Tibial nerve (tissue), 4 donors: ENCODE results near the gene CD55. TPM values are rescaled to one million over a fixed set of nuclear protein-coding genes. Genes with fewer than 3 reads are reported as not detected.

Experiments
- DNase-seq, 2 donors: peaks; one replicate each; pipeline ENCODE4 v3.0.0-alpha.2; 2019; ENCODE audit warnings: low spot score in 2 of 2
- H3K27ac ChIP-seq, 4 donors: fragments of 200-600 bp; sonication (generic) in 3 of 4; one replicate each; pipeline ENCODE4 v1.5.1; 2017 to 2019; ENCODE audit warnings: mild to moderate bottlenecking in 1 of 4
- H3K27me3 ChIP-seq, 2 donors: fragments of 200-600 bp; sonication (generic) in 1 of 2; one replicate each; pipeline versions ENCODE4 v1.5.1 to v1.6.0; 2017 to 2019
- H3K36me3 ChIP-seq, 3 donors: fragments of 200-600 bp; sonication (generic); one replicate each; pipeline ENCODE4 v1.5.1; 2018 to 2019
- H3K4me1 ChIP-seq, 4 donors: fragments of 200-600 bp; sonication (generic) in 3 of 4; one replicate each; pipeline ENCODE4 v1.5.1; 2017 to 2019
- H3K4me3 ChIP-seq, 4 donors: fragments of 200-600 bp; sonication (generic) in 3 of 4; one replicate each; pipeline ENCODE4 v1.5.1; 2017 to 2019; ENCODE audit warnings: mild to moderate bottlenecking in 1 of 4, moderate library complexity in 1 of 4
- H3K9me3 ChIP-seq, 4 donors: fragments of 200-600 bp; sonication (generic) in 3 of 4; one replicate each; pipeline ENCODE4 v1.5.1; 2017 to 2019
- EP300 ChIP-seq, 2 donors: sonication (generic); formaldehyde crosslinking; IDR thresholded peaks; one replicate each; pipeline ENCODE4 v1.6.1; 2017; ENCODE audit warnings: antibody characterized with exemption in 2 of 2, mild to moderate bottlenecking in 1 of 2
- POLR2A ChIP-seq, 2 donors: fragments of 450-650 bp; IDR thresholded peaks; one replicate each; pipeline ENCODE4 v1.6.1; 2017; ENCODE audit warnings: antibody characterized with exemption in 2 of 2, mild to moderate bottlenecking in 2 of 2, moderate library complexity in 2 of 2
- WGBS, 2 donors: methylation state at CpG; one replicate each; pipeline ENCODE4 v1.1.5; 2018; 5-methylcytosine and 5-hydroxymethylcytosine counted together
- total RNA-seq, 4 donors: library from RNA; depleted of rRNA; stranded (reverse); fragments of >200 nt; gene quantifications; one replicate each; pipeline ENCODE4 v1.1.0, GENCODE V29; 2016
- TF ChIP-seq, protein P1 (sequence below), 5 experiments: fragments of 200-600 bp in 3 of 5; fragments of 450-650 bp in 2 of 5; sonication (generic) in 3 of 5; IDR thresholded peaks; one replicate each; pipeline ENCODE4 v1.5.1; 2016 to 2019; ENCODE audit warnings: antibody characterized with exemption in 5 of 5, mild to moderate bottlenecking in 3 of 5, moderate library complexity in 2 of 5

CD55 gene
- total RNA-seq, 4 donors from 2014 or later, result 60.8 to 94.2 (median 89.6) TPM

DNA sequence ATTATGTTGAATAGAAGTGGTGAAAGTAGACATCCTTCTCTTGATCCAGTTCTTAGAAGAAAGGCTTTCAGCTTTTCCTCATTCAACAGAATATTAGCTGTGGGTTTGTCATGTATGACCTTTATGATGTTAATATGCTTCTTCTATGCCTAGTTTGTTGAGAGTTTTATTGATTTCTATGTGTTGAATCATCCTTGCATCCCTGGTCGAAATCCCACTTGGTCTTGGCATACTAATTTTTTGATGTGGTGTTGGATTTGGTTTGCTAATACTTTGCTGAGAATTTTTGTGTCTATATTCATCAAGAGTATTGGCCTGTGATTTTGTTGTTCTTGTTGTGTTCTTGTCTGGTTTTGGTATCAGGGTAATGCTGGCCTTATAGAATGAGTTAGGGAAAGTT is 20.9 kb downstream of the CD55 start:
- no peak for TF ChIP-seq POLR2A (IDR thresholded peaks at IDR 0.05)
- no peak for TF ChIP-seq EP300 (IDR thresholded peaks at IDR 0.05)
- TF ChIP-seq, protein P1, sequence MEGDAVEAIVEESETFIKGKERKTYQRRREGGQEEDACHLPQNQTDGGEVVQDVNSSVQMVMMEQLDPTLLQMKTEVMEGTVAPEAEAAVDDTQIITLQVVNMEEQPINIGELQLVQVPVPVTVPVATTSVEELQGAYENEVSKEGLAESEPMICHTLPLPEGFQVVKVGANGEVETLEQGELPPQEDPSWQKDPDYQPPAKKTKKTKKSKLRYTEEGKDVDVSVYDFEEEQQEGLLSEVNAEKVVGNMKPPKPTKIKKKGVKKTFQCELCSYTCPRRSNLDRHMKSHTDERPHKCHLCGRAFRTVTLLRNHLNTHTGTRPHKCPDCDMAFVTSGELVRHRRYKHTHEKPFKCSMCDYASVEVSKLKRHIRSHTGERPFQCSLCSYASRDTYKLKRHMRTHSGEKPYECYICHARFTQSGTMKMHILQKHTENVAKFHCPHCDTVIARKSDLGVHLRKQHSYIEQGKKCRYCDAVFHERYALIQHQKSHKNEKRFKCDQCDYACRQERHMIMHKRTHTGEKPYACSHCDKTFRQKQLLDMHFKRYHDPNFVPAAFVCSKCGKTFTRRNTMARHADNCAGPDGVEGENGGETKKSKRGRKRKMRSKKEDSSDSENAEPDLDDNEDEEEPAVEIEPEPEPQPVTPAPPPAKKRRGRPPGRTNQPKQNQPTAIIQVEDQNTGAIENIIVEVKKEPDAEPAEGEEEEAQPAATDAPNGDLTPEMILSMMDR (IDR thresholded peaks at IDR 0.05), result no peak
- H3K27me3 ChIP-seq, result no peaks in the 10 kb centered on the region
- no peak for DNase-seq
- H3K4me3 ChIP-seq, result no peak overlapping the region
- H3K27ac ChIP-seq, result no peak overlapping the region
- peaks cover 0 to 58% (median 3%) of the 10 kb centered on the region in 3 donors for H3K36me3 ChIP-seq
- peaks cover 0 to 21% (median 6%) of the 10 kb centered on the region in 4 donors for H3K4me1 ChIP-seq
- 66 to 76% methylated on average over 1 of the region's 1 CpG for WGBS, 2 donors
- H3K9me3 ChIP-seq, result no peaks in the 10 kb centered on the region

DNA sequence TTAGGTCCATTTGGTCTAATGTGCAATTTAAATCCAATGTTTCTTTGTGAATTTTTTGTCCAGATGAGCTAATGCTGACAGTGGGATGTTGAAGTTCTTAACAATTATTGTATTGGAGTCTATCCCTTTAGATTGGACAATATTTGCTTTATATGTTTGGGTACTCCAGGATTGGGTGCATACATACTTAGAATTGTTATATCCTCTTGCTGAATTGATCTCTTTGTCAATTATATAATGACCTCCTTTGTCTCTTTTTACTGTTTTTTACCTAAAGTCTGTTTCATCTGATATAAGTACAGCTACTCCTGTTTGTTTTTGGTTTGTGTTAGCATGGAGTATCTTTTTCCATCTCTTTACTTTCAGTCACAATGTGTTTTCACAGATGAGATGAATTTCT is 22.2 kb downstream of the CD55 start:
- no peaks in the 10 kb centered on the region for H3K27me3 ChIP-seq
- TF ChIP-seq, protein P1 (IDR thresholded peaks at IDR 0.05), result no peak
- TF ChIP-seq POLR2A (IDR thresholded peaks at IDR 0.05), result no peak
- no peak for TF ChIP-seq EP300 (IDR thresholded peaks at IDR 0.05)
- H3K27ac ChIP-seq, result no peak overlapping the region
- H3K36me3 ChIP-seq, result peaks cover 0 to 63% (median 12%) of the 10 kb centered on the region in 3 donors
- H3K9me3 ChIP-seq, result peaks cover 0 to 7% (median under 1%) of the 10 kb centered on the region in 4 donors
- H3K4me1 ChIP-seq, result peaks cover 0 to 21% (median 6%) of the 10 kb centered on the region in 4 donors
- DNase-seq, result no peak
- no peak overlapping the region for H3K4me3 ChIP-seq

DNA sequence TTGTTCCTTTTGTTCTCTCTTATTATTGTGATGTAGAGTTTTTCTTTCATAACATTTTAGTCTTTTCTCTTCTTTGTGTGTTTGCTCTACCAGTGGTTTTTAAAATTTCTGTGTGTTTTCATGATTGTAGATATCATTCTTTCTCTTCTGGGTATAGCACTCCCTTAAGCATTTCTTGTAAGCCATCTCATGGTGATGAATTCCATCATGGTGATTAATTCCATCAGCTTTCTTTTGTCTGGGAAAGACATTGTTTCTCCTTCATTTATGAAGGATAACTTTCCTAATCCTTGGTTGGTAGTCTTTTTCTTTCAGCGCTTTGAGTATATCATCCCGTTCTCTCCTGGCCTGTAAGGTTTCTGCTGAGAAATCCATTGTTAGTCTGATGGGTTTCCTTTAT is 22.7 kb downstream of the CD55 start:
- Histone ChIP-seq H3K4me1 (peaks cover 0 to 21% (median 6%) of the 10 kb centered on the region in 4 donors), H3K36me3 (peaks cover 0 to 67% (median 14%) of the 10 kb centered on the region in 3 donors), H3K9me3 (peaks cover 0 to 12% (median 2%) of the 10 kb centered on the region in 4 donors), H3K27me3 (no peaks in the 10 kb centered on the region), H3K27ac (no peak overlapping the region), H3K4me3 (no peak overlapping the region)
- no peak for TF ChIP-seq POLR2A (IDR thresholded peaks at IDR 0.05)
- no peak for TF ChIP-seq EP300 (IDR thresholded peaks at IDR 0.05)
- TF ChIP-seq, protein P1 (IDR thresholded peaks at IDR 0.05), result no peak
- WGBS, 2 donors, result 95 to 96% methylated on average over 2 of the region's 2 CpGs
- no peak for DNase-seq

DNA sequence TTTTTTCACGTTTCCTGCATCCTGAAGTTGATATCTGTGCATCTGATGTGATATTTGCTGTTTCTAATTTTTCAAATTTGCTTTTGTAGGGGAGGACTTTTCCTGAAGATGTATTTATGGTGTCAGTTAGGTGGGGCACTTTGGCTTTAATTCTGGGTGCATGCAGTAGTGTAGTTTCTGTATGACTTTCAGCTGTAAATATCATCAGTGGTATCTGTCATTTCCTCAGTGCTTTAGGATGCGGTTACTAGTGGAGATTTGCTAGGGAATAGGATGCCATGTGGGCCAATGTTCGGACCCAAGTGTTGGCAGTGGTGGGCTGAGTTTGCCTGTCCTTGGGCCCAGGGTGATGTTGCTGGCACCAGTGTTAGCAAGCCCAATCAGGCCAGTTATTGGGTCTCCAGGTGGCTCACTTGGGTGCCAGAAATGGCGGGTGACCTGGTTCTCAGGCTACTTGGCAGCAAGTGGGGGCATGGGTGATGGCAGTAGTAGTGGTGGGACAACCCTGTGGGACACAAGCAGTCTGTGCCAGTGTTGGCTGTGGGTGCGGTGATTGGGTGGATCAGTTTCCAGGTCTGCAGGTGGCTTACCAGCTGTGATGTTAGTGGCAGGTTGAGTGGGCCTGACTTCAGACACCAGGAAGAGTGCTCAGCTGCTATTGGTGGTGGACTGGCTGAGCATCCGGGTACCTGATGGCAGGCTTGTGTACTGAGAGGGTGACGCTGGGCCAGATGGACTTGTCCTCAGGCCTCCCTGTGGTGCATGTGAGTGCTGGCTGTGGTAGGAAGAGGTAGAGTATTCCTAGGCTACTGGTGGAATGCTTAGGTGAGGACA is 24.4 kb downstream of the CD55 start:
- H3K4me3 ChIP-seq, result no peak overlapping the region
- no peaks in the 10 kb centered on the region for H3K27me3 ChIP-seq
- H3K4me1 ChIP-seq, result peaks cover 0 to 21% (median 6%) of the 10 kb centered on the region in 4 donors
- no peak overlapping the region for H3K27ac ChIP-seq
- H3K9me3 ChIP-seq, result peaks cover 0 to 12% (median 2%) of the 10 kb centered on the region in 4 donors
- TF ChIP-seq POLR2A (IDR thresholded peaks at IDR 0.05) (no peak), EP300 (IDR thresholded peaks at IDR 0.05) (no peak)
- H3K36me3 ChIP-seq, result peaks cover 0 to 64% (median 14%) of the 10 kb centered on the region in 3 donors
- 77 to 84% methylated on average over 7 of the region's 7 CpGs for WGBS, 2 donors
- DNase-seq, result no peak

DNA sequence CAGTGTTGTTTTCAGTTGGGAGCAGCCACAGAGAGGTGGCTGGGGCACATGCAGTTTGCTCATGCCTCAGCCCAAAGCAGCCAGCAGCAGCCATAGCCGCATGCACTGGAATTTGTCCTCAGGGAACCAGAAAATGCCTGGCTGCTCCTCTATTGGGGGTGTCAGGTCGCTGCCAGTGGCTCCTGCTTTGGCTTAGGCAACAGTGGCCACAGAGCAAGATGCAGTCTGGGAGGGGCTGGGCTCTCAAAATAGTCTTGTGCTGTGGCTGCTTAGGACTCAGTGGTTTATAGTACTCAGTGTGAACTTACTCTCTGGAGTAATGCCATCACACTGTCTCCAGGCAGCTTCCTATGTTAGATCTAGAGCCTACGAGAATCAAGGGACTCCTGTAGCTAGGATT is 25.0 kb downstream of the CD55 start:
- Histone ChIP-seq H3K36me3 (peaks cover 0 to 58% (median 14%) of the 10 kb centered on the region in 3 donors), H3K27ac (no peak overlapping the region), H3K4me1 (peaks cover 0 to 21% (median 6%) of the 10 kb centered on the region in 4 donors), H3K27me3 (no peaks in the 10 kb centered on the region), H3K9me3 (peaks cover 0 to 12% (median 2%) of the 10 kb centered on the region in 4 donors), H3K4me3 (no peak overlapping the region)
- WGBS, 2 donors, result 69 to 75% methylated on average over 3 of the region's 3 CpGs
- DNase-seq, result no peak
- TF ChIP-seq, protein P1 (IDR thresholded peaks at IDR 0.05), result no peak
- TF ChIP-seq POLR2A (IDR thresholded peaks at IDR 0.05) (no peak), EP300 (IDR thresholded peaks at IDR 0.05) (no peak)
